Smooth muscle cell (in vitro differentiated cells): ENCODE results near the gene CNNM4. TPM values are rescaled to one million over a fixed set of nuclear protein-coding genes. Genes with fewer than 3 reads are reported as not detected.

Experiments used
- DNase-seq: peaks from one replicate; lab custom pipeline; 2025; ENCODE audit not compliant: unreplicated experiment; lab: John Stamatoyannopoulos, UW
- H2AFZ ChIP-seq: fragments of 200-600 bp; sonication (generic); 2 replicates; pipeline ENCODE4 v1.6.0; 2016; ENCODE audit warnings: antibody characterized with exemption, low read depth, mild to moderate bottlenecking
- H3F3A ChIP-seq: fragments of 200-600 bp; sonication (generic); 2 replicates; pipeline ENCODE4 v1.6.0; 2017; ENCODE audit warnings: antibody characterized with exemption, low read depth
- H3K27ac ChIP-seq: fragments of 200-600 bp; sonication (generic); 2 replicates; pipeline ENCODE4 v1.5.1; 2016; ENCODE audit warnings: low read depth, mild to moderate bottlenecking
- H3K27me3 ChIP-seq: fragments of 200-600 bp; sonication (generic); 2 replicates; pipeline ENCODE4 v1.6.1; 2016; ENCODE audit warnings: low read depth, mild to moderate bottlenecking
- H3K36me3 ChIP-seq: fragments of 200-600 bp; sonication (generic); 2 replicates; pipeline ENCODE4 v1.5.1; 2016; ENCODE audit warnings: low read depth
- H3K4me1 ChIP-seq: fragments of 200-600 bp; sonication (generic); 2 replicates; pipeline ENCODE4 v1.5.1; 2016; ENCODE audit warnings: low read depth
- H3K4me2 ChIP-seq: fragments of 200-600 bp; sonication (generic); 2 replicates; pipeline ENCODE4 v1.6.0; 2016; ENCODE audit warnings: mild to moderate bottlenecking
- H3K4me3 ChIP-seq: fragments of 200-600 bp; sonication (generic); 2 replicates; pipeline ENCODE4 v1.5.1; 2016; ENCODE audit warnings: mild to moderate bottlenecking
- H3K79me2 ChIP-seq: fragments of 200-600 bp; sonication (generic); 2 replicates; pipeline ENCODE4 v1.6.0; 2016; ENCODE audit warnings: low read depth, mild to moderate bottlenecking
- H3K9ac ChIP-seq: fragments of 200-600 bp; sonication (generic); 2 replicates; pipeline ENCODE4 v1.6.0; 2016; ENCODE audit warnings: low read depth
- H3K9me3 ChIP-seq: fragments of 200-600 bp; sonication (generic); replicated peaks from 2 replicates; pipeline ENCODE4 v1.5.1; 2016; ENCODE audit warnings: low read depth
- H4K20me1 ChIP-seq: fragments of 200-600 bp; sonication (generic); 2 replicates; pipeline ENCODE4 v1.6.0; 2016; ENCODE audit warnings: low read depth
- WGBS: methylation state at CpG from one replicate; pipeline ENCODE4 v1.1.7; 2016; ENCODE audit warnings: low lambda C conversion rate; 5-methylcytosine and 5-hydroxymethylcytosine counted together
- polyA plus RNA-seq: library from polyadenylated mRNA; unstranded; fragments of >200 nt; fragmentation: Nextera tagmentation; extraction: Ambion mirVana; gene quantifications from 2 replicates; pipeline ENCODE4 v1.2.1, GENCODE V29; 2016
- total RNA-seq: library from RNA; depleted of rRNA; stranded (reverse); fragments of >200 nt; gene quantifications from 2 replicates; pipeline ENCODE4 v1.2.3, GENCODE V29; 2014
- TF ChIP-seq, protein P1 (sequence below): fragments of 200-600 bp; sonication (generic); IDR thresholded peaks from 2 replicates; pipeline ENCODE4 v1.5.1; 2017; ENCODE audit warnings: borderline replicate concordance, mild to moderate bottlenecking, antibody characterized with exemption; ENCODE audit not compliant: insufficient read depth, poor library complexity, severe bottlenecking

Gene CNNM4
- total and polyA plus RNA-seq, 2 experiments from 2014 or later, result 7.2 to 10.1 TPM

DNA sequence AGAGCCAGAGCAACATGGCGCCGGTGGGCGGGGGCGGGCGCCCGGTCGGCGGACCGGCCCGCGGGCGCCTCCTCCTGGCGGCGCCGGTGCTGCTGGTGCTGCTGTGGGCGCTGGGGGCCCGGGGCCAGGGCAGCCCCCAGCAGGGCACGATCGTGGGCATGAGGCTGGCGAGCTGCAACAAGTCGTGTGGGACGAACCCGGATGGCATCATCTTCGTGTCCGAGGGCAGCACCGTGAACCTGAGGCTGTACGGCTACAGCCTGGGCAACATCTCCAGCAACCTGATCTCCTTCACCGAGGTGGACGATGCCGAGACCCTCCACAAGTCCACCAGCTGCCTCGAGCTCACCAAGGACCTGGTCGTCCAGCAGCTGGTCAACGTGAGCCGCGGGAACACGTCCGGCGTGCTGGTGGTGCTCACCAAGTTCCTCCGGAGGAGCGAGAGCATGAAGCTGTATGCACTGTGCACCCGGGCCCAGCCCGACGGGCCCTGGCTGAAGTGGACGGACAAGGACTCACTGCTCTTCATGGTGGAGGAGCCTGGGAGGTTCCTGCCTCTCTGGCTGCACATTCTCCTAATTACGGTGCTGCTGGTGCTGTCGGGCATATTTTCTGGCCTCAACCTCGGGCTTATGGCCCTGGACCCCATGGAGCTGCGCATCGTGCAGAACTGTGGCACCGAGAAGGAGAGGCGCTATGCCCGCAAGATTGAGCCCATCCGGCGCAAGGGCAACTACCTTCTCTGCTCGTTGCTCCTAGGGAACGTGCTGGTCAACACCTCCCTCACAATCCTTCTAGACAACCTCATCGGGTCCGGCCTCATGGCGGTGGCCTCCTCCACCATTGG, 507 bp downstream of the CNNM4 start:
- H3K27me3 ChIP-seq, result no peaks in the 10 kb centered on the region
- TF ChIP-seq, protein P1, sequence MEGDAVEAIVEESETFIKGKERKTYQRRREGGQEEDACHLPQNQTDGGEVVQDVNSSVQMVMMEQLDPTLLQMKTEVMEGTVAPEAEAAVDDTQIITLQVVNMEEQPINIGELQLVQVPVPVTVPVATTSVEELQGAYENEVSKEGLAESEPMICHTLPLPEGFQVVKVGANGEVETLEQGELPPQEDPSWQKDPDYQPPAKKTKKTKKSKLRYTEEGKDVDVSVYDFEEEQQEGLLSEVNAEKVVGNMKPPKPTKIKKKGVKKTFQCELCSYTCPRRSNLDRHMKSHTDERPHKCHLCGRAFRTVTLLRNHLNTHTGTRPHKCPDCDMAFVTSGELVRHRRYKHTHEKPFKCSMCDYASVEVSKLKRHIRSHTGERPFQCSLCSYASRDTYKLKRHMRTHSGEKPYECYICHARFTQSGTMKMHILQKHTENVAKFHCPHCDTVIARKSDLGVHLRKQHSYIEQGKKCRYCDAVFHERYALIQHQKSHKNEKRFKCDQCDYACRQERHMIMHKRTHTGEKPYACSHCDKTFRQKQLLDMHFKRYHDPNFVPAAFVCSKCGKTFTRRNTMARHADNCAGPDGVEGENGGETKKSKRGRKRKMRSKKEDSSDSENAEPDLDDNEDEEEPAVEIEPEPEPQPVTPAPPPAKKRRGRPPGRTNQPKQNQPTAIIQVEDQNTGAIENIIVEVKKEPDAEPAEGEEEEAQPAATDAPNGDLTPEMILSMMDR, result peak; percentile 52
- DNase-seq, result no peak

DNA sequence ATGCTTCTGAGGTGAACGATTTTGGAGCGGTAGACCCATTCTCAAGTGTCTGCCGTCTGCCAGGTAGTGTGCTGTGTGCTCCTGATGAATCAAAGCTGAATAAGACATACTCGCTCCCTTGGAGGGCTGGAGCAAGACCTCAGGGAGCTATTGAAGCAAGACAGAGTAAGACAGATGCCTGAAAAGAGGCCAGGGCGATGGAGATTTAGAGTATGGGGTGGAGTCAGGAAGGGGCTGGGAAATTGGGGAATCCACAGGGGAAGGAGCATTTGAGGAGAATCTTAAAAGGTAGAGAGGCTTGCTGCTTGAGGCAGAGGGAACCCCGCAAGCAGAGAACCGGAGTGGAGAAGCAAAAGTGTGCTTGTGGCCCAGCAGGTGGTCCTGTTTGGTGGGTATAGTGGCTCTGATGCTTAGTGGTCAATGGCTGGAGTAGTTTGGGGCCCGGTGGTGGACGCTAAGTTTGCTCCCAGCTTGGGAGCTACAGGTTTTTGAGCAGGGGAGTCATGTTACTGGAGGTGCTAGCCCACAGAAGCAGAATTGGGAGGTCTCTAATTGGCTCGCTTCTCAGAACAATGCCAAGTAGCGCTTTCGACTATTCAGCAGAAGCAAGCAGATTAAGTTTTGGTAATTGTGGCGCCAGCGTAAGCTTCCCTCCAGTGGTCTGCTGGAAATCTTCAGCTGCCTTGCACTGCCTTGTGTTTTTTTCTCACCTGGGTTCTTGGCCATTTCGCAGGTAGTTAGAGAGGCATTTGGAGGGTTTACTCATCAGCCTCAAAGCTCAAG, 2.0 kb downstream of the CNNM4 start:
- Histone ChIP-seq H3K27ac (no peak overlapping the region), H3K4me2 (peak overlapping the region; percentile 94), H4K20me1 (peaks cover 36% of the 10 kb centered on the region), H3F3A (no peaks in the 10 kb centered on the region), H3K4me3 (peak overlapping the region; percentile 53), H3K9me3 (no peaks in the 10 kb centered on the region), H2AFZ (no peak overlapping the region), H3K4me1 (peaks cover 43% of the 10 kb centered on the region), H3K79me2 (peaks cover 38% of the 10 kb centered on the region), H3K9ac (no peak overlapping the region), H3K27me3 (no peaks in the 10 kb centered on the region), H3K36me3 (no peaks in the 10 kb centered on the region)
- TF ChIP-seq, protein P1, result no peak
- 40% methylated on average over 15 of the region's 15 CpGs for WGBS
- DNase-seq, result no peak

More for the DNA sequence above, 507 bp downstream of the CNNM4 start:
- WGBS, result 59% methylated on average over 43 of the region's 59 CpGs
- no peak overlapping the region for H3K27ac ChIP-seq
- H3K9ac ChIP-seq, result peak overlapping the region; percentile 27
- H4K20me1 ChIP-seq, result peaks cover 25% of the 10 kb centered on the region
- H3F3A ChIP-seq, result no peaks in the 10 kb centered on the region
- peaks cover 33% of the 10 kb centered on the region for H3K79me2 ChIP-seq
- peak overlapping the region; percentile 94 for H3K4me2 ChIP-seq
- H2AFZ ChIP-seq, result no peak overlapping the region
- H3K4me3 ChIP-seq, result peak overlapping the region; percentile 53
- H3K4me1 ChIP-seq, result peaks cover 43% of the 10 kb centered on the region
- no peaks in the 10 kb centered on the region for H3K9me3 ChIP-seq
- no peaks in the 10 kb centered on the region for H3K36me3 ChIP-seq

DNA sequence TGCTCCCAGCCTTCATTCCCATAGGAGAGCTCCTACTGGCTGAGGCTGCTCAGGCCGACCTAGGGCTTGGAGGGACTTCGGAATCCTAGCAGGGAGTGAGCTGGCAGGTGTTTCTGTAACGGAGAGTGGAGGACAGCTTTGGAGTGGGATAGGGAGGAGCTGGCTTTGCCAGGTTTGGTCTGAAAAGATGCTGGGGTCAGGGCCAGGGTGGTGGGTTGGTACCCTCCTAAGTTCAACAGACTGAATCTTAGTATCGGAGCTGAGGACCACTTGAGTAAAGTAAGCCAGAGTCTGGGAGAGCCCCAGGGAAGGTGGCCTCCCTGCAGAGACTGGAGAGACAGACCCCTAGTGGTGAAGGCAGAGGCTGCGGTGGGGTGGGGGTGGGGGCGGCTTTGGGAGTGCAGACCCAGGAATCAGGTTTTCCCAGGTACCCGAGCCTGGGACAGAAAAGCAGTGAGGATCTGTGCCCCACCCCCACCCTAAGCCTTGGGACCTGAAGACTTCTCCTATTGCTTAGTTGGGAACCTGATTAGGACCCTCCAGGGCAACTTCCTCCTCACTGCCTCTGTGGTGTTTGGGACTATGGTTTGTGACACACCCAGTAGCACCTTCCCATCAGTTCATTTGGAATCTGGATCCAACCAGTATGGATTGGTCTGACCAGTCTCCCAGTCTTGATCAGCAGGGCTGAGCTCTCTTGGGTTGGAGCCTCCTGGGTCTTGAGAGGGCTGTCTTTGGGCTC, 3.0 kb downstream of the CNNM4 start:
- Histone ChIP-seq H3K27ac (no peak overlapping the region), H3K4me1 (peaks cover 43% of the 10 kb centered on the region), H3K4me3 (peak overlapping the region; percentile 53), H3K9me3 (no peaks in the 10 kb centered on the region), H3K27me3 (no peaks in the 10 kb centered on the region), H3K4me2 (peak overlapping the region; percentile 94), H3K79me2 (peaks cover 38% of the 10 kb centered on the region), H3K9ac (no peak overlapping the region), H3F3A (no peaks in the 10 kb centered on the region), H4K20me1 (peaks cover 41% of the 10 kb centered on the region), H2AFZ (no peak overlapping the region), H3K36me3 (no peaks in the 10 kb centered on the region)
- WGBS, result 41% methylated on average over 4 of the region's 7 CpGs
- no peak for DNase-seq
- TF ChIP-seq, protein P1, result peak; percentile 40
